Breast epithelium (tissue), 4 donors: ENCODE results near the gene SOX30. TPM values are rescaled to one million over a fixed set of nuclear protein-coding genes. Genes with fewer than 3 reads are reported as not detected.

Source experiments
- DNase-seq, 2 donors: peaks; one replicate each; pipeline ENCODE4 v3.0.0-alpha.2; 2019; ENCODE audit warnings: low spot score in 2 of 2
- H3K27ac ChIP-seq, 2 donors: fragments of 200-600 bp; sonication (generic) in 1 of 2; one replicate each; pipeline ENCODE4 v1.5.1; 2016 to 2019; ENCODE audit warnings: mild to moderate bottlenecking in 1 of 2
- H3K27me3 ChIP-seq, 2 donors: fragments of 200-600 bp; sonication (generic) in 1 of 2; one replicate each; pipeline versions ENCODE4 v1.5.1 to v1.6.0; 2017 to 2019; ENCODE audit warnings: control low read depth in 1 of 2, mild to moderate bottlenecking in 1 of 2
- H3K36me3 ChIP-seq: fragments of 200-600 bp; one replicate; pipeline ENCODE4 v1.5.1; 2019
- H3K4me1 ChIP-seq, 2 donors: fragments of 200-600 bp; sonication (generic); one replicate each; pipeline ENCODE4 v1.5.1; 2016 to 2019; ENCODE audit warnings: control low read depth in 1 of 2
- H3K4me3 ChIP-seq, 3 donors: fragments of 200-600 bp; sonication (generic); 1 replicate in 2 of 3; 2 replicates in 1 of 3; pipeline ENCODE4 v1.5.1; 2016 to 2019; ENCODE audit warnings: mild to moderate bottlenecking in 3 of 3, moderate library complexity in 2 of 3
- H3K9me3 ChIP-seq, 2 donors: fragments of 200-600 bp; sonication (generic) in 1 of 2; one replicate each; pipeline ENCODE4 v1.5.1; 2016 to 2019; ENCODE audit warnings: control low read depth in 1 of 2
- CTCF ChIP-seq, 3 donors: fragments of 450-650 bp; IDR thresholded peaks; one replicate each; pipeline ENCODE4 v1.5.1; 2016 to 2017; ENCODE audit warnings: antibody characterized with exemption in 3 of 3, mild to moderate bottlenecking in 3 of 3, moderate library complexity in 3 of 3
- POLR2A ChIP-seq: fragments of 450-650 bp; IDR thresholded peaks from one replicate; pipeline ENCODE4 v1.6.1; 2016; ENCODE audit warnings: antibody characterized with exemption, mild to moderate bottlenecking, moderate library complexity
- POLR2AphosphoS5 ChIP-seq, 3 donors: sonication (generic); formaldehyde crosslinking; IDR thresholded peaks; one replicate each; pipeline ENCODE4 v1.6.1; 2017; ENCODE audit warnings: antibody characterized with exemption in 3 of 3
- intact Hi-C: fragments of 100-400 bp; cut with DNase I; formaldehyde crosslinking; loops from one replicate; pipeline ENCODE4 v1.15.1; 2023; ENCODE audit warnings: low total_unique reads
- total RNA-seq, 3 donors: library from RNA; depleted of rRNA; stranded (reverse); fragments of >200 nt; gene quantifications; one replicate each; pipeline ENCODE4 v1.1.0, GENCODE V29; 2016

Gene SOX30
- total RNA-seq, 3 donors from 2014 or later, result 0.16 TPM; not detected in 2

GRCh38 chr5:157611571-157612476, 40.4 kb downstream of the SOX30 start:
- Histone ChIP-seq H3K27me3 (no peaks in the 10 kb centered on the region), H3K36me3 (no peaks in the 10 kb centered on the region), H3K4me3 (no peak overlapping the region), H3K4me1 (no peaks in the 10 kb centered on the region), H3K27ac (no peak overlapping the region), H3K9me3 (no peaks in the 10 kb centered on the region)
- intact Hi-C loops, result no loop called here
- TF ChIP-seq CTCF (IDR thresholded peaks at IDR 0.05) (no peak), POLR2AphosphoS5 (IDR thresholded peaks at IDR 0.05) (no peak), POLR2A (no peak)
- no peak for DNase-seq

GRCh38 chr5:157610990-157611389, 41.2 kb downstream of the SOX30 start:
- H3K36me3 ChIP-seq, result no peaks in the 10 kb centered on the region
- intact Hi-C loops, result no loop called here
- H3K4me3 ChIP-seq, result no peak overlapping the region

GRCh38 chr5:157608972-157609565, 43.2 kb downstream of the SOX30 start:
- intact Hi-C loops, result no loop called here
- Histone ChIP-seq H3K27ac (no peak overlapping the region), H3K36me3 (no peaks in the 10 kb centered on the region), H3K27me3 (no peaks in the 10 kb centered on the region), H3K4me1 (no peaks in the 10 kb centered on the region), H3K4me3 (no peak overlapping the region), H3K9me3 (no peaks in the 10 kb centered on the region)
- DNase-seq, result no peak
- TF ChIP-seq POLR2A (no peak), CTCF (IDR thresholded peaks at IDR 0.05) (no peak), POLR2AphosphoS5 (IDR thresholded peaks at IDR 0.05) (no peak)

More at GRCh38 chr5:157610990-157611389, 41.2 kb downstream of the SOX30 start:
- no peaks in the 10 kb centered on the region for H3K4me1 ChIP-seq
- H3K27ac ChIP-seq, result no peak overlapping the region
- TF ChIP-seq CTCF (IDR thresholded peaks at IDR 0.05) (no peak), POLR2A (no peak), POLR2AphosphoS5 (IDR thresholded peaks at IDR 0.05) (no peak)
- DNase-seq, result no peak
- H3K9me3 ChIP-seq, result no peaks in the 10 kb centered on the region
- H3K27me3 ChIP-seq, result no peaks in the 10 kb centered on the region

GRCh38 chr5:157607371-157608161, 44.7 kb downstream of the SOX30 start:
- DNase-seq, result no peak
- Histone ChIP-seq H3K27me3 (no peaks in the 10 kb centered on the region), H3K27ac (no peak overlapping the region), H3K4me1 (no peaks in the 10 kb centered on the region), H3K9me3 (no peaks in the 10 kb centered on the region), H3K4me3 (no peak overlapping the region), H3K36me3 (no peaks in the 10 kb centered on the region)
- intact Hi-C loops, result no loop called here
- no peak for TF ChIP-seq POLR2AphosphoS5 (IDR thresholded peaks at IDR 0.05)
- no peak for TF ChIP-seq CTCF (IDR thresholded peaks at IDR 0.05)
- no peak for TF ChIP-seq POLR2A
